Hematopoietic multipotent progenitor cell treated with erythropoietin and hydrocortisone succinate and interleukin-3 and kit ligand, for 4 days (in vitro differentiated cells): ENCODE results near the gene ENDOG.

ENCODE experiments used
- DNase-seq: peaks from one replicate; pipeline ENCODE4 v3.0.0-alpha.2; 2015

Gene ENDOG

DNA sequence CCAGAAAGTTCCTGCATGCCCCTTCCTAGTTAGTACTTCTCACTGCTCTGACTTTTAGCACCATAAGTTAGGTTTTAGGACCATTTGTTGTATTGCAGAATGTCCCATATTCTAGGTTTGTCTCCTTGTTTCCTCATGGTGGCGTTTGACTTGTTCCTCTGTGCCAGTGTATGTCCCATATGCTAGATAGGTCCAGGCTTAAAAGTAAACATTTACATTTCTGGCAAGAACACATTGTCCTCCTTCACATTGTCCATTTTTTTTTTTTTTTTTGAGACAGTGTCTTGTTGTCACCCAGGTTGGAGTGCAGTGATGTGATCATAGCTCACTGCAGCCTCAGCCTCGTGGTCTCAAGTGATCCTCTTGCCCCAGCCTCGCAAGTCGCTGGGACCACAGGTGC, 15.8 kb upstream of the ENDOG start:
- DNase-seq, result no peak

DNA sequence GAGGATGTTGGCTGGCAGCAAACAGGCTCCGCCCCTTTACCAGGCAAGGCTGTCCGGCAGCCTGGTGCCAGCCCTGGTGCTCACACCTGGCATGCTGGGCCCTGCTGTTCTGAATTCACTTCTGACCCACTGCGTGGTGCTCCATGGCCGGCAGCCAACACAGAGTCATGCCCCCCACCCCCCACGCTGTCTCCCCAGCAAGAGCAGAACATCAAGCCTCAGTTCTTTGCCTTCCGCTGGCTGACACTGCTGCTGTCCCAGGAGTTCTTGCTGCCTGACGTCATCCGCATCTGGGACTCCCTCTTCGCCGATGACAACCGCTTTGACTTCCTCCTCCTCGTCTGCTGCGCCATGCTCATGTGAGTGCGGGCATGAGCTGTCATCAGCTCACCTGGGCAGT, 12.6 kb upstream of the ENDOG start:
- DNase-seq, result no peak

DNA sequence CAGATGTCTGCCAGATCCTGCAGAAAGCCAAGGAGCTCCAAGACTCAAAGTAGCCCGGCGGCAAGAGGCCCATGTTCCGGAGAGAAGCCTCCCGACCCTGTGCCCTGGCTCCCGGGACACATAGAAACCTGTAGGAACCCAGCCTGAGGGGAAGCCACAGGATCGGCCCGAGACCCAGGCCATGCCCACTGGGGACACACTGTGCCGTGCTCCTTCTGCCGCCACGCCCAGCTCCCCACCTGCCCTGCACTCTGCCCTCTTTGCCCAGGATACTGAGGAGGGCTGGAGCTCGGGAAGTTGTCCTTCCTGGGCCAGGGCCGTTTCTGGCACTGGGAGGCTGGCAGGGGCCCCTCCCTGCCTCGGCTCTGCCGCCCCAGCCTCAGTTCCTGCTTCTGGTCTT, 10.5 kb upstream of the ENDOG start:
- DNase-seq, result no peak

DNA sequence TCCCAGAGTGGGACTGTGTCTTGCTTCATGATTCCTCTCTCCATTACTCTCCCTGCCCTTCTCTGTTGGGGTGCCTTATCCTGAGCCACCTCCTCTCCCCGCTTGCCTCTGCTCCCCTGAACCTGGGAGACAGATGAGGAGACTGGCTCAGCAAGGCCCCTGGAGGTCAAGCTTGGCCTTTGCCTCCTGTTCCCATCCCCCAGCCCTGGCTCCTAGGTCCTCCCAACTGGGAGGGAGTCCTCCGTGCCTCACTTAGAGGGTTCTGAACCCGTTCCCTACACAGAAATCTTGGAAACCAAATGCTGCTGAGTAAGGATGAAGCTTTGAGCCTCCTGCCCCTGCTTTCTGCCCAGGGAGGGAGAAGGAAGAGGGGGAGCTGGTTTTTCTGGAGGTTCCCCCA, 9.8 kb upstream of the ENDOG start:
- no peak for DNase-seq

- DNase-seq, result no peak
These were observed 9.2 kb upstream of the ENDOG start for GRCh38 chr9:128809036-128809599.

- DNase-seq, result no peak
These were observed 8.5 kb upstream of the ENDOG start for GRCh38 chr9:128809831-128810230.

- DNase-seq, result no peak
These were observed 7.4 kb upstream of the ENDOG start for GRCh38 chr9:128810873-128811272.

GRCh38 chr9:128818839-128819715, 777 bp downstream of the ENDOG start:
- DNase-seq, result peak; percentile 74

- peak; percentile 45 for DNase-seq
These were observed 1.7 kb downstream of the ENDOG start for GRCh38 chr9:128819716-128820664.

DNA sequence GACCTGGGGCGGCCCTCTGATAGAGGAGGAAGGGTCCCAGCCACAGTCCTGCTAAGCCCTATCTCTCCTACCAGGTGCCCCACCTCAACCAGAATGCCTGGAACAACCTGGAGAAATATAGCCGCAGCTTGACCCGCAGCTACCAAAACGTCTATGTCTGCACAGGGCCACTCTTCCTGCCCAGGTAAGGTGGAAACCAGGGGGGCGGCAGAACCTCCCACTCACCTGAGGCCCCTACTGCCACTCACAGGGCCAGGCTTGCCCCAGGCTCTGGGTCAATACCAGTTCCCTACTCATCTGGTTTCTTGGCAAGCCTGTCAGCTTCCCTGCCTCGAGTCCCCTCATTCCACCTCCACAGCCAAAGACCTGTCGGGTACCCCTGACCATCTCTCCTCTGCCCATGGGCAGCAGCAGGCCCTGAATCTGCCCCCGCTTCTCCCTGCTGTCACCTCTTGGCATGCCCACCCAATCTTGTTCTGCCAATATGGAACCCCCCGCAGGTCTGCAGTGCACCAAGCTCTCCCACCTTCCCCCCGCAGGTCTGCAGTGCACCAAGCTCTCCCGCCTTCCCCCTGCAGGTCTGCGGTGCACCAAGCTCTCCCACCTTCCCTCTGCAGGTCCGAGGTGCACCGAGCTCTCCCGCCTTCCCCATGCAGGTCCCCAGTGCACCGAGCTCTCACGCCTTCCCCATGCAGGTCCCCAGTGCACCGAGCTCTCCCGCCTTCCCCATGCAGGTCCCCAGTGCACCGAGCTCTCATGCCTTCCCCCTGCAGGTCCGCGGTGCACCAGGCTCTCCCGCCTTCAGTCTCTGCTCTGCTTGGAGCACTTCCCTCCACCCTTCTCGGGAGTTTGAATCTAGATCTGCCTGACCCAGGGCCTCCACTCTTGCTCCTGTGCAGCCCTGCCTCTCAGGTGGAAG, 2.6 kb downstream of the ENDOG start:
- no peak for DNase-seq

DNA sequence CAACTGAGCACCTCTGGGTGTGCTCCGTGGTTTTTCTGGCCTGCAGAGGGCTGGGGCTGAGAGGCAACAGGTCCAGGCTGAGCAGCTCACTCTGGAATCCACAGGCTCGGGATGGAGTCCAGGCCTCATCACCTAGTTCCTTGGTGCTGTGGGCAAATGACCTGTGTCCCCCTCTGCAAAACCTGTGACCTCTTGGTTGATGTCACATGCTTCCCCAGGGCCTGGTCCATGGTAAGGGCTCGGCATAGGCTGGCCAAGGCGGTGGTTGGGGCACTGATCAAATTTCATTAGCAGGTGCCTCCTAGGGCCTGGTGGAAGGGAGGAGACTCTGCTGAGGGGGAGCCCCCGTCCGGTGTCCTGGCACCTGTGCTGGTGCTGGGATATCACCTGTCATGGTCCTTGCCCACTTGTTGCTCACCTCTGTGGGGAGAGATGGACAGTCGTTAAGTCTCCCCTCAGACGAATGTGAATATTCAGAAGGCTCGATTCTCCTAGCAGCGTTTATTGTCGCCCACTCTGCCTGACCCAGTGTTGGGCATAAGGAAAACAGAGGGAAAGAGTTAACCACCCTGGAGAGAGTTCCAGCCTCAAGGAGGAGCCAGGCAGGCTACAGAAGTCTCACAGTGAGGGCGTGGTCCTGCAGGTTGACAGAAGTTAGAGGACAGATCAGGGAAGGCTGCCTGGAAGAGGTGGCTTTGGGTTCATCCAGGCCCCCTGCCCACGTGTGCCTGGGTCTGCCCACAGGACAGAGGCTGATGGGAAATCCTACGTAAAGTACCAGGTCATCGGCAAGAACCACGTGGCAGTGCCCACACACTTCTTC, 3.5 kb downstream of the ENDOG start:
- DNase-seq, result no peak

DNA sequence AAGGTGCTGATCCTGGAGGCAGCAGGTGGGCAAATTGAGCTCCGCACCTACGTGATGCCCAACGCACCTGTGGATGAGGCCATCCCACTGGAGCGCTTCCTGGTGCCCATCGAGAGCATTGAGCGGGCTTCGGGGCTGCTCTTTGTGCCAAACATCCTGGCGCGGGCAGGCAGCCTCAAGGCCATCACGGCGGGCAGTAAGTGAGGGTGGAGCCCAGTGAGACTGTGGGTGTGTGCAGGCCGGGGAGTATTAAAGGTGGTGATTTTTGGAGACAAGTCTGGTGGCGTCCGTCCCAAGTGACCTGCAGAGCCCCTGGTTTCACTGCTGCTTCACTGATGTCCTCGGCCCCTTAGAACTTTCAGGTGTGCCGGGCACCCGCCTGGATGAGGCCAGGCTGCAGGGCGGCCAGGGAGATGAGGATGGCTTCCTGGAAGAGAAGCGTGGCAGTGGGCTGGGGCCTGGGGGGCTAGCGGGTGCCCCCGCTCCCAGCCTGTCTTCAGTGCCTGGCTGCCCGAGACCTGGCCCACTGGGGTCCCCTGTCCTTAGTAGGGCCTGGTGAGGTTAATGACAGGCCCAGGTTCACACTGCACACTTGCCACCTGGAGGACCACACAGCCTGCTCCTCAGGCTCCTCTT, 4.2 kb downstream of the ENDOG start:
- no peak for DNase-seq

GRCh38 chr9:128823362-128823902, 5.1 kb downstream of the ENDOG start:
- no peak for DNase-seq

DNA sequence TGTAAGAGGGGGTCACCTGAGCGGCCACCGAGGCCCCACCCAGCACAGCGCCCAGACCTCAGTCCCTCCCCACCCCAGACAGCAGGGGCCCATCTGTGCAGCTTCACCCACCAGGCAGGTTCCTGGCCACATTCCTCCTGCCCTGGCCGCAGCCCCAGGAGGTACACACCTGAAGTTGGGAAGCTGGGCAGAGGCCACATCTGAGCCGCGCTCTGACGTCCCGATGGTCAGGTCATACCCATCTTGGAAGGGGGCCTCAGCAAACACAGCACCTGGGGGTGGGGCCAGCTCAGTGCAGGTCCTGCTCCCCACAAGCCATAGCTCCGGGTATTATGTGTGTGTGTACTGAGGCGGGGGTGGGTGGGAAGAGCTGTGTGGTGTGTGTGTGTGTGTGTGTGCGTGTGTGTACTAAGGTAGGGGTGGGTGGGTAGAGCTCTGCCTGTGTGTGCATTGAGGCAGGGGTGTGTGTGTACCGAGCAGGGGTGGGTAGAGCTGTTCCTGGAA, 5.7 kb downstream of the ENDOG start:
- DNase-seq, result no peak

- DNase-seq, result no peak
These were observed 6.6 kb downstream of the ENDOG start for GRCh38 chr9:128824911-128825310.

DNA sequence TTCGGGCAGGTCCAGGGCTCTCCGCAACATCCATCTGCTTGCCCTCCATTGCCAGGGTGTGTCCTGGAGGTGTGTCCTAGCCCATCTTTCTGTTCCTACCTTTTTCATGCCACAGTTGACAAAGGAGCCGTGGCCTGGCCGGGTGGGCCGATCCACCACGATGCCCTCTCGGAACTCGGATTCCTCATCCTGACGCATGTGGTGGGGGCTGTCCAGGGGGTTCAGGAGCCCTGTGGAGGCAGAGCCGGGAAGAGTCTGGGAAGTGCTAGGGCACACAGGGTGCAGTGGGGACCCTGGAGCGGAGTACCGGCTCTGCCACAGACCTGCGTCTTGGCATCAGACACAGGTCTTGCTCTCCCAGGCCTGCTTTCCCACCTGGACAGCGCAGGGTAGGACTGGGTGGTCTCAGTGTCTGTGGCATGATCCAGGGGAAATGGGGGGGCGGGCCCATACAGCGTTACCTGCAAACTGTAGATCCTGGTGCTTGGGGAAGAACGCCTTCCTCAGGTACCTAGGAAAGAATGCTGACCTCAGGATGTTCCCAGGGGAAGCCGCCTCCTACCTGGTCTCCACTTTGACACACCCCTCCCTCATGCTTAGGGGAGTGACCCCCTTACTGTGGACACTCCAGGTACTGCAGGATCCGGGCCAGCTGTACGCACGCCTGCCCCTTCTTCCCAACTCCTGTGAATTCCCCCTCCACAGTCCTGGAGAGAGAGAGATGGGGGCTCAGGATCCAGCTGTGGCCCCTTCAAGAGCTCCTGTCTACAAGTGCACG, 7.8 kb downstream of the ENDOG start:
- DNase-seq, result no peak

GRCh38 chr9:128828267-128828666, 10.0 kb downstream of the ENDOG start:
- no peak for DNase-seq

DNA sequence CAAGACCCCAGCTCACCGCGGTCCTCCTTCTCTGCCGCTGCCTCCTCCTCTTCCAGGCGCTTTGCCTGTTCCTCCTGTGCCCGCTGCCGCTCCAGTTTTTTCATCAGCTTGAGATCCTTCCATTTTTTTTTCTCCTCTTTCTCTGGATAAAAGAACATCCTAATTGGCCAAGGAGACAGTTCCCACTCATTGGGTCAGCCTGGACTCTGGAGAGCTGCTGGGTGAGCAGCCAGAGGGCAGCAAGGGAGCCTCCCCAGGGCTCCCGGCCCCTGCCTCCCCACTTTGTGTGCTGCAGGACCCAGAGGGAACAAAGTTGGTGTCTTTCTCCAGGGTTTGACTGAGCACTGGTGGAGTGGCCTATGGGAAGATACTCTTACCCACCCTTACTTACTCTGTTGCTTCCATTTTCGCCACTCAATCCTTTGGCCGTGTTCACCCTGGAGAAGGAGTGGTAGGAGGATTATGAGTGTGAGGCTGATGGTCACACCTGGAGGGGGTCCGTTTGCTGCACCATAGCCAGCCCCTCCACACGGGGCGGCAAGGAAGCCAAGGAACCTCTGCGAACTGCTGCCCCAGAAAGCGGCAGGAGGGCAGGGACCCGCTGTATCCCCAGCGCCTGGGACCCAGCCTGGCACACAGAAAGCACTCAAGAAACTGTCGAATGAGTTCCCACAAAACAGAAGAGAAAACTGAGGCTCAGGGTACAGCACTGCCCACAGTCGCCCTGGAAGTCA, 10.6 kb downstream of the ENDOG start:
- DNase-seq, result no peak
